Activated CD4-positive, alpha-beta T cell treated with anti-CD3 and anti-CD28 coated beads for 36 hours (primary cell): Measurements from ENCODE around the gene PCED1B. TPM values are rescaled to one million over a fixed set of nuclear protein-coding genes. Genes with fewer than 3 reads are reported as not detected.

Source experiments
- ATAC-seq: fragments of 200-7000 bp; cut with Tn5 transposase; one replicate; pipeline ENCODE4 v1.10.0; 2021; ENCODE audit warnings: mild to moderate bottlenecking, moderate library complexity
- CTCF ChIA-PET: fragments of 350-600 bp; sonication (Branson Sonifier 250); formaldehyde crosslinking; loops from one replicate; lab custom pipeline; 2021; ENCODE audit warnings: antibody characterized with exemption; lab: Charles Lee
- POLR2A ChIA-PET: fragments of 350-600 bp; sonication (Branson Sonifier 250); formaldehyde crosslinking; loops from one replicate; lab custom pipeline; 2021; ENCODE audit warnings: antibody characterized with exemption, inconsistent platforms; lab: Charles Lee
- DNase-seq: peaks from one replicate; pipeline ENCODE4 v3.0.0-alpha.2; 2020
- H3K27ac Mint-ChIP-seq: one replicate; pipeline ENCODE4 v1.8.0; 2021; ENCODE audit warnings: mixed read lengths
- H3K27me3 Mint-ChIP-seq: one replicate; pipeline ENCODE4 v1.8.0; 2021; ENCODE audit warnings: mixed read lengths
- H3K36me3 Mint-ChIP-seq: one replicate; pipeline ENCODE4 v1.8.0; 2021; ENCODE audit warnings: low read depth, mixed read lengths
- H3K4me1 Mint-ChIP-seq: one replicate; pipeline ENCODE4 v1.8.0; 2021; ENCODE audit warnings: mixed read lengths
- H3K4me3 Mint-ChIP-seq: one replicate; pipeline ENCODE4 v1.8.0; 2021; ENCODE audit warnings: mild to moderate bottlenecking, moderate library complexity, mixed read lengths
- H3K9me3 Mint-ChIP-seq: one replicate; pipeline ENCODE4 v1.8.0; 2021; ENCODE audit warnings: low read depth, mixed read lengths
- intact Hi-C, 2 experiments: fragments of 100-400 bp; cut with DNase I in 1 of 2; cut with micrococcal nuclease in 1 of 2; formaldehyde crosslinking; loops; one replicate each; pipeline versions ENCODE4 v1.14.2 to v1.15.1; 2022 to 2024; cut with DNase I, micrococcal nuclease
- total RNA-seq, 2 experiments: library from RNA; stranded (reverse); gene quantifications; one replicate each; pipeline ENCODE4 v1.2.3, GENCODE V29; 2021

Gene PCED1B
- total RNA-seq, 2 experiments from 2014 or later, result 76.3 to 82.3 TPM

DNA sequence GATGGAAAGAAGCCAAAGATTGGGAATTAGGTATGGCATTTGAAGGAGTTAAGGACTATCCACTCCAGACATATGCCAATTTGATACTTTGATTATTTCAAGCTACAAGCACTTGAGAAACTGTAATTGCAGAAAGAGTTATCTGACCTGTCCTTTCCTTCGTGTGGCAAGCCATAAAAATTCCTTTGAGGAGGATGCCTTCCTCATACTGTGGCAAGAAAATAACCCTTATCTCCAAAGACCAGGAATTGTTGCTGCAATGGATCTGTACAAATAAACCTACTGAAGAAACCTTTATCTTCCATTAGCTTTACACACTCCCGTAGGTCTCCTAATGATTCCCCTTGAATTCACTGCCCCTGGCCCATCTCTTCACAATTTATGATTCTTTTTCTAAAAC, 165.4 kb downstream of the PCED1B start:
- CTCF ChIA-PET, result interaction anchor here (0.6 to 0.8 kb wide), 3 partner anchors 20 to 28 kb away, joined by 3 to 5 read pairs (median 3); no protein-coding TSS in a partner anchor
- POLR2A ChIA-PET, result no interaction called here
- H3K4me3 Mint-ChIP-seq, result no peak overlapping the region
- H3K4me1 Mint-ChIP-seq, result no peaks in the 10 kb centered on the region
- ATAC-seq, result no peak
- no peak for DNase-seq
- no peaks in the 10 kb centered on the region for H3K27me3 Mint-ChIP-seq
- peaks cover 23% of the 10 kb centered on the region for H3K36me3 Mint-ChIP-seq
- no peaks in the 10 kb centered on the region for H3K9me3 Mint-ChIP-seq
- intact Hi-C loops, result no loop called here
- H3K27ac Mint-ChIP-seq, result no peak overlapping the region

- H3K4me3 Mint-ChIP-seq, result no peak overlapping the region
- intact Hi-C loops, result no loop called here
- H3K27me3 Mint-ChIP-seq, result no peaks in the 10 kb centered on the region
- H3K27ac Mint-ChIP-seq, result no peak overlapping the region
- H3K36me3 Mint-ChIP-seq, result peaks cover 28% of the 10 kb centered on the region
- ATAC-seq, result no peak
- peaks cover 2% of the 10 kb centered on the region for H3K9me3 Mint-ChIP-seq
- POLR2A ChIA-PET, result no interaction called here
- H3K4me1 Mint-ChIP-seq, result no peaks in the 10 kb centered on the region
- no peak for DNase-seq
- CTCF ChIA-PET, result interaction anchor here (0.8 kb wide), 1 partner anchor 19 kb away, joined by 3 read pairs; no protein-coding TSS in a partner anchor
Measured at GRCh38 chr12:47245623-47246022, 166.2 kb downstream of the PCED1B start.

GRCh38 chr12:47247418-47247817, 168.0 kb downstream of the PCED1B start:
- ATAC-seq (no peak), DNase-seq (no peak)
- ChIA-PET CTCF (no interaction called here), POLR2A (no interaction called here)
- H3K4me1 Mint-ChIP-seq, result no peaks in the 10 kb centered on the region
- peaks cover 11% of the 10 kb centered on the region for H3K9me3 Mint-ChIP-seq
- no peaks in the 10 kb centered on the region for H3K27me3 Mint-ChIP-seq
- no peak overlapping the region for H3K4me3 Mint-ChIP-seq
- intact Hi-C loops, result no loop called here
- peaks cover 37% of the 10 kb centered on the region for H3K36me3 Mint-ChIP-seq
- no peak overlapping the region for H3K27ac Mint-ChIP-seq

DNA sequence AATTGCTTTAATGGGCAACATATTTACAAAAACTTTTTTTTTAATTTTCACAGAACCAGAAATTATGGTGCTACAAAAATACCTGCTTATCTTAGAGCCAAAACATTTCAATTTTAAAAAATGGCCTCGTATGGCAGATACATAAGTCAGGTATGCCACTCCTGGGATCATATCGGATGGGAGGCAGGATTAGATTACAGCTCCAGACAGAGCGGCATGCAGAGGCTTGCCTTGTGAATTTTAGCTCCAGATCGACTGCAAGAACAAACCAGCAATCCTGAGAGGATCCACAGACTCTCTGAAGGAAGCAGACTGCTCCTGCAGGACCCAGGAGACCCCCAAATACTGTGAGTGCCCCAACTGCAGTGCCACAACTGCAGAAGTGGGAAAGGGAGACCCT, 169.7 kb downstream of the PCED1B start:
- no peak for ATAC-seq
- H3K4me1 Mint-ChIP-seq, result peaks cover 8% of the 10 kb centered on the region
- no peak for DNase-seq
- no peak overlapping the region for H3K4me3 Mint-ChIP-seq
- peaks cover 21% of the 10 kb centered on the region for H3K9me3 Mint-ChIP-seq
- ChIA-PET POLR2A (no interaction called here), CTCF (no interaction called here)
- peaks cover 44% of the 10 kb centered on the region for H3K36me3 Mint-ChIP-seq
- H3K27me3 Mint-ChIP-seq, result no peaks in the 10 kb centered on the region
- intact Hi-C loops, result no loop called here
- H3K27ac Mint-ChIP-seq, result no peak overlapping the region

GRCh38 chr12:47249719-47250357, 170.4 kb downstream of the PCED1B start:
- ATAC-seq (no peak), DNase-seq (no peak)
- peaks cover 23% of the 10 kb centered on the region for H3K9me3 Mint-ChIP-seq
- no peak overlapping the region for H3K27ac Mint-ChIP-seq
- H3K36me3 Mint-ChIP-seq, result peaks cover 43% of the 10 kb centered on the region
- H3K4me3 Mint-ChIP-seq, result no peak overlapping the region
- CTCF ChIA-PET, result interaction anchor here (1.7 kb wide), 1 partner anchor 9 kb away, joined by 3 read pairs; no protein-coding TSS in a partner anchor
- H3K4me1 Mint-ChIP-seq, result peaks cover 8% of the 10 kb centered on the region
- POLR2A ChIA-PET, result no interaction called here
- intact Hi-C loops, result no loop called here
- H3K27me3 Mint-ChIP-seq, result no peaks in the 10 kb centered on the region

GRCh38 chr12:47251919-47252318, 172.5 kb downstream of the PCED1B start:
- Mint-ChIP-seq H3K9me3 (peaks cover 33% of the 10 kb centered on the region), H3K4me1 (peaks cover 8% of the 10 kb centered on the region), H3K27me3 (no peaks in the 10 kb centered on the region), H3K27ac (no peak overlapping the region), H3K36me3 (peaks cover 48% of the 10 kb centered on the region), H3K4me3 (no peak overlapping the region)
- DNase-seq (no peak), ATAC-seq (no peak)
- ChIA-PET CTCF (interaction anchor here (1.5 kb wide), 1 partner anchor 10 kb away, joined by 7 read pairs; no protein-coding TSS in a partner anchor), POLR2A (no interaction called here)
- intact Hi-C loops, result no loop called here

DNA sequence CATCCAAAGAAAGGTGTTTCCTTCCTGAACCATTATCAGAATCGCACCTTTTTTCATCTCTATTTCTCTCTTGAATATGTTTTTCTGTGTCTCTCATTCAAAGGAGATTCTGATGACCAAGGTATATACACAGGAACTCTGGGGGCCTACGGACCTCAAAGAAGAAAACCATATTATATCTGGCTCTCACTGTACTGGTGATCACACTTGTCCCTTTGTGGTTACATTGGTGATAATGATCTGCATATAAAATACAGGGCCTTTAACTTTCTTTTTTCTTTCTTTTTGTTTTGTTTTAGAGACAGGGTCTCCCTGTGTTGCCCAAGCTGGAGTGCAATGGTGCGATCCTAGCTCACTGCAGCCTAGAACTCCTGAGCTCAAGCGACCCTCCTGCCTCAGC, 185.5 kb downstream of the PCED1B start:
- Mint-ChIP-seq H3K9me3 (peaks cover 3% of the 10 kb centered on the region), H3K4me1 (peaks cover 36% of the 10 kb centered on the region), H3K36me3 (peaks cover 7% of the 10 kb centered on the region), H3K4me3 (no peak overlapping the region), H3K27me3 (no peaks in the 10 kb centered on the region), H3K27ac (no peak overlapping the region)
- CTCF ChIA-PET, result interaction anchor here (0.9 to 1.0 kb wide), 4 partner anchors 8 to 132 kb away, joined by 3 to 4 read pairs (median 4); no protein-coding TSS in a partner anchor
- DNase-seq (no peak), ATAC-seq (no peak)
- POLR2A ChIA-PET, result no interaction called here
- intact Hi-C loops, result no loop called here

- peaks cover 3% of the 10 kb centered on the region for H3K9me3 Mint-ChIP-seq
- ChIA-PET POLR2A (no interaction called here), CTCF (interaction anchor here (0.9 to 1.0 kb wide), 2 partner anchors 17 to 20 kb away, joined by 3 to 4 read pairs; no protein-coding TSS in a partner anchor)
- ATAC-seq (no peak), DNase-seq (no peak)
- no peak overlapping the region for H3K4me3 Mint-ChIP-seq
- H3K27ac Mint-ChIP-seq, result no peak overlapping the region
- H3K27me3 Mint-ChIP-seq, result no peaks in the 10 kb centered on the region
- peaks cover 7% of the 10 kb centered on the region for H3K36me3 Mint-ChIP-seq
- intact Hi-C loops, result no loop called here
- peaks cover 41% of the 10 kb centered on the region for H3K4me1 Mint-ChIP-seq
Measured at GRCh38 chr12:47265391-47265790, 186.0 kb downstream of the PCED1B start.

- ChIA-PET POLR2A (no interaction called here), CTCF (interaction anchor here (0.9 to 1.4 kb wide), 5 partner anchors 14 to 473 kb away, joined by 3 to 4 read pairs (median 4); no protein-coding TSS in a partner anchor)
- no peak overlapping the region for H3K27ac Mint-ChIP-seq
- no peaks in the 10 kb centered on the region for H3K27me3 Mint-ChIP-seq
- H3K36me3 Mint-ChIP-seq, result peaks cover 7% of the 10 kb centered on the region
- H3K4me3 Mint-ChIP-seq, result no peak overlapping the region
- peaks cover 61% of the 10 kb centered on the region for H3K4me1 Mint-ChIP-seq
- ATAC-seq (no peak), DNase-seq (no peak)
- intact Hi-C loops, result no loop called here
- H3K9me3 Mint-ChIP-seq, result peaks cover 3% of the 10 kb centered on the region
Measured at GRCh38 chr12:47267571-47267970, 188.2 kb downstream of the PCED1B start.

DNA sequence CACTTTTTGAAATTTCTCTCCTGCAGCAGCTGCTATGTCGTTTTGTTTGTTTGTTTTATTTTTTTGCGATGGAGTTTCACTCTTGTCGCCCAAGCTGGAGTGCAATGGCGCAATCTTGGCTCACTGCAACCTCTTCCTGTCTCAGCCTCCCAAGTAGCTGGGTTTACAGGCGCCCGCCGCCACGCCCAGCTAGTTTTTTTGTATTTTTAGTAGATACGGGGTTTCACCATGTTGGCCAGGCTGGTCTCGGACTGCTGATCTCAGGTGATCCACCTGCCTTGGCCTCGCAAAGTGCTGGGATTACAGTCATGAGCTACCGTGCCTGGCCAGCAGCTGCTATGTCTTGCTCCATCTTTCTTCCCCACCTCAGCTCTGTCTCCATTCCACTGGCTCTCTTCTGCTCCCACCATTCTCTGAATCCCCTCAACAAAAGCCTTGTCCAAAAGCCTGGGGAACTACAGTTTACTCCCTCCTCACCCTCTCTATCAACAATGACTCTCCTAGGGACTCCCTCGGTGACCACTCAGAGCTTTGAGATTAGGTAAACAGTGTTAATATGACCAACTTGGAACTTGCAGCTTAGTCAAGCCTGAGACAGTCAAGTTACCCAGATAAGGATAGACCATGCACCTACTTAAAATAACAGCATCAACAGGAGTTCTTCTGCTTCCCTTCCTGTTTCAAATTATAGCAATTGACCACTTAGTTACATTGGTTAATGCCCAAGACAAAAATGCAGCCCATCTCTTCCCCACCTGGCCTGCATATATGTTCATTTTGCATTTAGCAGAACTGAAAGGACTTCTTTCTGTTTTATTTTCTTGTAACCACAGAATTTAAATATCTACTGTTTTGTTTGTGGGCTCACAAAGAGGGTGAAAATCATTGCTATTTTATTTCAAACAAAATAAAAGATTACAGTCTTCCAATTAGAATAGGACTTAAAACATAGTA, 189.4 kb downstream of the PCED1B start:
- ChIA-PET CTCF (interaction anchor here (0.9 to 1.4 kb wide), 3 partner anchors 13 to 369 kb away, joined by 4 read pairs; no protein-coding TSS in a partner anchor), POLR2A (no interaction called here)
- DNase-seq (no peak), ATAC-seq (no peak)
- H3K4me1 Mint-ChIP-seq, result peaks cover 72% of the 10 kb centered on the region
- H3K36me3 Mint-ChIP-seq, result peaks cover 7% of the 10 kb centered on the region
- intact Hi-C loops, result no loop called here
- no peaks in the 10 kb centered on the region for H3K27me3 Mint-ChIP-seq
- H3K9me3 Mint-ChIP-seq, result peaks cover 3% of the 10 kb centered on the region
- no peak overlapping the region for H3K4me3 Mint-ChIP-seq
- H3K27ac Mint-ChIP-seq, result peak overlapping the region; percentile 52

GRCh38 chr12:47269916-47270315, 190.5 kb downstream of the PCED1B start:
- no peak overlapping the region for H3K4me3 Mint-ChIP-seq
- H3K9me3 Mint-ChIP-seq, result peaks cover 3% of the 10 kb centered on the region
- CTCF ChIA-PET, result interaction anchor here (0.6 to 3.8 kb wide), 3 partner anchors 10 to 594 kb away, joined by 3 to 12 read pairs (median 3); no protein-coding TSS in a partner anchor
- H3K4me1 Mint-ChIP-seq, result peaks cover 71% of the 10 kb centered on the region
- POLR2A ChIA-PET, result interaction anchor here (0.6 kb wide), 1 partner anchor 1055 kb away, joined by 4 read pairs; no protein-coding TSS in a partner anchor
- H3K36me3 Mint-ChIP-seq, result peaks cover 3% of the 10 kb centered on the region
- DNase-seq (no peak), ATAC-seq (no peak)
- intact Hi-C loops, result loop anchor here in 1 of 2 experiments (10.0 kb wide), 1 partner anchor 545 kb away; the partner anchor contains the start of gene HDAC7
- H3K27ac Mint-ChIP-seq, result peak overlapping the region; percentile 27
- no peaks in the 10 kb centered on the region for H3K27me3 Mint-ChIP-seq
